ENCODE results near the gene EXOC7.
"Not testable (repeated sequence)": the region's sequence is repeated elsewhere in the genome, so short reads cannot be mapped to it uniquely, and the experiment has no call there.

The EXOC7 gene

DNA sequence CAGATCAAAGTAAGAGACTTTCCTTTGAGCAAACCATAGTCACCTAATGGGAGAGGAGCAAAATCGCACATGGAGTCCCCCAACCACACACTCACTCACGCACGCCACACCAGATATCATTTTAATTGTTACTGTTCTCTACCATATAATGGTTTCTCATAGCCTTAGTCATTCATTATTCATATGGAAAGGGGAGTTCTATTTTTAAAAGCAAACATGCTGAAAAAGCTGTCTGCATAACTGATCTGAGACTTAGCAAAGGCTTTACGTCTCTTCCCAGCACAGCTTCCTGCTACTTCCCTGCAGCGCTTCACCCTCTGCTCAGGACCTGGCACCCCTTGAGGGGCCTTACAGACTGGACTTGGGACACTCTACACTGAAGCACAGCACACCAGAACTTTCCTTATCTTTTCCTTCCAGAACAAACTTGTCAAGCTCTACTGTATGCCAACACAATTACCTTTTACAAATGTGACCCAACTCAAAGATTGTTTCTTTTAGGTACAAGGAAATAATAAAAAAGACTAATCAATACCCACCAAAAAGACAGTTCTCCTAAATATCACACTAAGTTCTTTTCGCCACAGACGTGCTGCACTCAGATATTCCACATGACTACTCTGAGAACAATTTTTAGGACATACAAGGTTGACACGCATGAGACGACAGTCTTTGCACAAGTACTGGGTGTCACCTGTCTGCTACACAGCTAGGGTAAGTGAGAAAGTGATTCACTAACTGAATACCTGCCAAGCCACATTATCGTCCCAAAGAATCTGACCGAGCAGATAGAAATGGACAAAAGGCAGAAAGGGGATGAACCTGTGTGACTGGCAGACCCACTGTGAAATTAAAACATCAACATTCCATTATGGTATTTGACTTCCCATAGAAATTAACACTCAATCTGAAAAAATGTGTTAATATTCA, 52.8 kb downstream of the EXOC7 start:
- in situ Hi-C loops (cut with MboI; ENCODE audit: low pct_unique_long_range_greater_than_20kb, low sequenced_read_pairs, unreplicated experiment) = no loop called here
- TF ChIP-seq, protein P1, sequence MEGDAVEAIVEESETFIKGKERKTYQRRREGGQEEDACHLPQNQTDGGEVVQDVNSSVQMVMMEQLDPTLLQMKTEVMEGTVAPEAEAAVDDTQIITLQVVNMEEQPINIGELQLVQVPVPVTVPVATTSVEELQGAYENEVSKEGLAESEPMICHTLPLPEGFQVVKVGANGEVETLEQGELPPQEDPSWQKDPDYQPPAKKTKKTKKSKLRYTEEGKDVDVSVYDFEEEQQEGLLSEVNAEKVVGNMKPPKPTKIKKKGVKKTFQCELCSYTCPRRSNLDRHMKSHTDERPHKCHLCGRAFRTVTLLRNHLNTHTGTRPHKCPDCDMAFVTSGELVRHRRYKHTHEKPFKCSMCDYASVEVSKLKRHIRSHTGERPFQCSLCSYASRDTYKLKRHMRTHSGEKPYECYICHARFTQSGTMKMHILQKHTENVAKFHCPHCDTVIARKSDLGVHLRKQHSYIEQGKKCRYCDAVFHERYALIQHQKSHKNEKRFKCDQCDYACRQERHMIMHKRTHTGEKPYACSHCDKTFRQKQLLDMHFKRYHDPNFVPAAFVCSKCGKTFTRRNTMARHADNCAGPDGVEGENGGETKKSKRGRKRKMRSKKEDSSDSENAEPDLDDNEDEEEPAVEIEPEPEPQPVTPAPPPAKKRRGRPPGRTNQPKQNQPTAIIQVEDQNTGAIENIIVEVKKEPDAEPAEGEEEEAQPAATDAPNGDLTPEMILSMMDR (IDR thresholded peaks at IDR 0.05; ENCODE audit: extremely low read depth, insufficient read depth, missing control alignments) = no peak
- DNase-seq (ENCODE audit: low spot score) = no peak

DNA sequence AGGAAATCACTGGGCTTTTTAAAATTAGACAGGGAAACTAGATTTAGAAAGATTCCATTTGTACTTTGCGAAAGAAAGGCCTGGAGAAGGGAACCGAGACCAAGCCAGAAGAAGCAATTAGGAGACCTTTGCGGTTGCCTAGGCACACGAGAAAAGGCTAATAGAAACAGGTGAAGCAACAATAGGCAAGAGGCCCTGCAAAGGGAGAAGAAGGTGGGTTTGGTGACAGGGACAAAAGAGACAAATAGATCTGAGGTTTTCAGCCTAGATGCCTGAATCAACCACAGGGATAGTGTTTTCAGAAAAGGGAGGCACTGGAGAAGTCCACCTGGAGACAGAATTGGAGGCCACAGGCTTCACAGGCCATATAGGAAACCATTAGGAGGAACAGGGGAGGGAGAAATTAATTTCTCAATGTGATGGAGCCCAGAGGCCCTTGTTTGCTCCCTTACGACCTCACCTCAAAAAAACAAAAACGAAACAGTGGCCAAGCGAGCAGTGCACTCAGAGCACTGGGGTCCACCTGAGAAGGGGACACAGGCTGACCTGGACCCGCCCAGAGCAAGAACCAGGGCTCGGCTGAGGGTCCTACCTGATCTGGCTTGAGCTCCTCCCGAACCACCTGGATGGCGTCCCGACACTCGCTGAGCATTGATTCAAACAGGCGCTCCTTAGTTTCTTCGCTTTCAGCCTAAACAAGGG, 53.6 kb downstream of the EXOC7 start:
- TF ChIP-seq, protein P1 (IDR thresholded peaks at IDR 0.05; ENCODE audit: extremely low read depth, insufficient read depth, missing control alignments) = no peak
- DNase-seq (ENCODE audit: low spot score) = no peak
- in situ Hi-C loops (cut with MboI; ENCODE audit: low pct_unique_long_range_greater_than_20kb, low sequenced_read_pairs, unreplicated experiment) = no loop called here

DNA sequence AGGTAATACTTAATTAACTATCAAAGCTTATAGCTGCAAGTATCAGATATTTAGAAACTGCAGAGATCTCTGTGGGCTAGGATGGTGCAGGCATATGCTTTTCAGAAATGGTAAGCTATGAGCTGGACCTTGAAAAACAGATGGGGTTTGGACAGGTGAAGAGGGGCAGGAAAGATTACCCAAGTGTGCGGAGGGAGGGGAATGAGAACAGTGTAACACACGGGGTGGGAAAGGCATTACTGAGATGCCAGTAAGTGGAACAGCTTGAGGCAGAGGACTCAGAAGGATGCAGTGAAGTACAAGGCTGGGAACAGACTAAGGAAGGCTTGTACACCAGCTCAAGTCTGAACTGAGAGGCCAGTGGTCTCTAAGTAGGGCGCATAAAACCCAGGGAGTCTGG, 54.3 kb downstream of the EXOC7 start:
- TF ChIP-seq, protein P1 (IDR thresholded peaks at IDR 0.05; ENCODE audit: extremely low read depth, insufficient read depth, missing control alignments) = no peak
- DNase-seq (ENCODE audit: low spot score) = no peak
- in situ Hi-C loops (cut with MboI; ENCODE audit: low pct_unique_long_range_greater_than_20kb, low sequenced_read_pairs, unreplicated experiment) = no loop called here

- DNase-seq (ENCODE audit: low spot score) = no peak
- TF ChIP-seq, protein P1 (IDR thresholded peaks at IDR 0.05; ENCODE audit: extremely low read depth, insufficient read depth, missing control alignments) = no peak
- in situ Hi-C loops (cut with MboI; ENCODE audit: low pct_unique_long_range_greater_than_20kb, low sequenced_read_pairs, unreplicated experiment) = no loop called here
These were observed 54.9 kb downstream of the EXOC7 start for GRCh38 chr17:76048711-76049110.

DNA sequence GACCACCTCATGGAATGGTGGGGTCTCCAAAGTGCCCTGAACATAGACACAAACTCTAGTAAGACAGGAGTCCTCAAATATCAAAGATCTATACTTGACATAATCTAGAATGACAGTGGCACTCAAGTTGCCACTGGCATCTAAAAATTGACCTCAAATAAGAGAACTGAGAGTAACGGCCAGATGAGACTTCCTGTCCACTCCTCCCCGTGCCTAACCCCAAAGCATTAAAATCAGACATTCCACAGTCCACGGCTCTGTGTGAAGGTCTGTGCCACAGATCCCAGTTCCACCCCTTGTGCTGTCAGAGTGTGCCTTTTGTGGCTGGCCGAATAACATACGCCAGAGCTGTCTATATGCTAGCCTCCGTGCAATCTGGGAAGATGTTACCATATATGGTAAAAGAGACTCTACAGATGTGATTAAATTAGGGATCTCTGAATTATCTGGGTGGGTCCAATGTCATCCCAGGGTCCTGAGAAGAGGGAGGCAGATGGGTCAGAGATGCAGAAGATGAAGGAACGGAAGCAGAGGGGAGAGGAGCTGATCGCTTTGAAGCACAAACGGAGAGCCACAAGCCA, 55.5 kb downstream of the EXOC7 start:
- DNase-seq (ENCODE audit: low spot score) = no peak
- TF ChIP-seq, protein P1 (IDR thresholded peaks at IDR 0.05; ENCODE audit: extremely low read depth, insufficient read depth, missing control alignments) = no peak
- in situ Hi-C loops (cut with MboI; ENCODE audit: low pct_unique_long_range_greater_than_20kb, low sequenced_read_pairs, unreplicated experiment) = no loop called here

DNA sequence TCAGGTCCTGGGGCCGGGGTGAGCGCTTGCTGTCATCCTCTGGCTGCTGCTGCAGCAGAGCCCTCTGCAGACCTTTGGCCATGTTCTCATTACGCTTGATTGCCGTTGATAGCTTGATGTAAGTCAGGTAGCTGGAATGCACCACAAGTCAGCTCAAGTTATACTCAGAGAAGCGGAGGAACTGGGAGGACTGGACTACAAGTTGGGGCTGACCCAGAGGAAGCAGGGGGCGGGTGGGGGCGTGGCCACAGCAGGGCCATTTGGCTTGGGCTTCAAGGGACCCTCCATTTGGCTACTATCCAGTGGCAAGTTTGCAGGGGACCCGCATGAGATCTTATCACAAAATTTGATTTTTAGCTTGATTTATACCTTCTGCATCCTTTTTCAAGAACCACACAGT, 57.5 kb downstream of the EXOC7 start:
- in situ Hi-C loops (cut with MboI; ENCODE audit: low pct_unique_long_range_greater_than_20kb, low sequenced_read_pairs, unreplicated experiment) = no loop called here
- no peak for DNase-seq (ENCODE audit: low spot score)
- TF ChIP-seq, protein P1 (IDR thresholded peaks at IDR 0.05; ENCODE audit: extremely low read depth, insufficient read depth, missing control alignments) = no peak

DNA sequence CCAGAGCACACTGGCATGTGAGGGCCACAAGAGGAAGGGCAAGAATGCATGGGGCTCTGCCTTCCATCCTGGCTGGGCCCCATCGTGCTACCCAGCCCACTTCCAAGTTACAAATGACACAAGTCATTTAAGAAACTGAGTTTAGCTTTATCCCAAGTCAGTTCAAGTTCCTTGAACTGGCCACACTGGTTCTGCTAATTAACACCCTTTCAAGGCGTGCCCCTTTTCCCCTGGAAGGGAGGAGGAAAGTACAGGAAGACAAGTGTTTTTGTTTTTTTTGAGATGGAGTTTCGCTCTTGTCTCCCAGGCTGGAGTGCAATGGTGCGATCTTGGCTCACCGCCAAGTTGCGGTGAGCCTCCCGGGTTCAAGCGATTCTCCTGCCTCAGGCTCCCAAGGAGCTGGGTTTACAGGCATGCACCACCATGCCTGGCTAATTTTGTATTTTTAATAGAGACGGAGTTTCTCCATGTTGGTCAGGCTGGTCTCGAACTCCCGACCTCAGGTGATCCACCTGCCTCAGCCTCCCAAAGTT, 59.0 kb downstream of the EXOC7 start:
- DNase-seq (ENCODE audit: low spot score); in situ Hi-C loops (cut with MboI; ENCODE audit: low pct_unique_long_range_greater_than_20kb, low sequenced_read_pairs, unreplicated experiment): not testable (repeated sequence)

GRCh38 chr17:76042868-76043267, 60.7 kb downstream of the EXOC7 start:
- in situ Hi-C loops (cut with MboI; ENCODE audit: low pct_unique_long_range_greater_than_20kb, low sequenced_read_pairs, unreplicated experiment); DNase-seq (ENCODE audit: low spot score): not testable (repeated sequence)
